Stimulated activated CD8-positive, alpha-beta memory T cell treated with anti-CD3 and anti-CD28 coated beads, Interleukin-7, amount 100 ng/mL, for 1 hour (primary cell): Measurements from ENCODE around the gene IDH3G.
"Not testable (repeated sequence)": the region's sequence is repeated elsewhere in the genome, so short reads cannot be mapped to it uniquely, and the experiment has no call there.

Experiments used
- DNase-seq, 2 donors: peaks; one replicate each; pipeline ENCODE4 v3.0.0-alpha.2; 2020; ENCODE audit warnings: low read depth in 2 of 2

IDH3G gene

GRCh38 chrX:153762626-153763173, 31.5 kb downstream of the IDH3G start:
- no peak for DNase-seq

DNA sequence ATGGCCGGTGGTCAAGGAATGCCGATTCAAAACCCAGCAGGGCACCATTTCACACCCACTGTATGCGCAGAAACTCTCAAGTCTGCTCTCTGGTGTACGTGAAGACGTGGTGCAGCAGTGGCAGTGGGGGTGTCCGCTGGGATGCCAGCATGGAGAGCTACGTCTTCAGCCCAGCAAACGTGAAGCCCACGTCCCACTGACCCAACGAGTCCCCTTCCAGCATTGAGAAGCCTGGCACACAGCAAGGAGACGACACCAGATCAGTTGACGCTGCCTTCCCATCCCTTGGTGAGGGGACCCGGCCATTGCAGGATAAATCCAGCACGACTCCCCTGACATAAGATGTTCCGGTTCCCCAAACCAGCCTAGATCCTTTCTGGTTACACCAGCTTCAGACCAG, 32.3 kb downstream of the IDH3G start:
- no peak for DNase-seq

DNA sequence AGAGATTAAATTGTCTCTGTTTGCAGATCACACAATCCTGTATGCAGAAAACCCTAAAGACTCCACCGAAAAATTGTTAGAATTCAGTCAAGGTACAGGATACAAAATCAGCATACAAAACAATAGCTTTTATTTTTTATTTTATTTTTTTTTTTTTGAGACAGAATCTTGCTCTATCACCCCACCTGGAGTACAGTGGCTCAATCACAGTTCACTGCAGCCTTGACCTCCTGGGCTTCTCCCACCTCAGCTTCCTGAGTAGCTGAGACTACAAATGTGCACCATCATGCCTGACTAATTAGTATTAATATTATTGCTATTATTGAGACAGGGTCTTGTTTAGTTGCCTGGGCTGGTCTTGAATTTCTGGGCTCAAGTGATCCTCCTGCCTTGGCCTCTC, 39.0 kb downstream of the IDH3G start:
- DNase-seq: no peak

DNA sequence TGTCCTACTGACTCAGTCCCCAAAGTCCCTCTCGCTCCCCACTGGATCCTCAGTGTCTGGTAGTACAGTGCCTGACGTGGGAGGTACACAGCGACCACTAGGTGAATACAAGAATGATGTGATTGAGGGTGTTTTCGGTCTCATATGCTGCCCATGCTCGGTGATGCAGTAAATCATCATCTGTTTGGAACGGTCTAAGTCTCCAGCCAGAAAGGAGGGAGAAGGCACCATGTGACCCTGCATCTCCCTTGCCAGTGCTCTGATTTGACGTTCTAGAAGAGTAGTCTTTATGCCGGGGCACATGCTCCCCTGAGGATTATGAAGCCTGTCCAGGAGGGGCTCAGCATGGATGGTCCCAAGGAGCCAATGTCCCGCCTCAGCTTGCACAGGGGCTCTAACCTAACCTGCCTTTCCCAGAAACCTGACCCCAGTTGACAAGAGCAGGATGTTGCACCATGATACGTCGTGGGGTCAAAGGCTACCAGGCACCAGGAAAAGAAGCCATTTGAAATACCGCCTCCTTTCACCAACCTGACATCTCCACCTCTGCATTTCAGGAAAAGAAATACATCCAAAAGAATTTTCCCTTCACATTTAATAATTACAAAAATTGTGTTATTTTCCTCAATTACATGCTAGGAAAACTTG, 43.9 kb downstream of the IDH3G start:
- DNase-seq: no peak

DNA sequence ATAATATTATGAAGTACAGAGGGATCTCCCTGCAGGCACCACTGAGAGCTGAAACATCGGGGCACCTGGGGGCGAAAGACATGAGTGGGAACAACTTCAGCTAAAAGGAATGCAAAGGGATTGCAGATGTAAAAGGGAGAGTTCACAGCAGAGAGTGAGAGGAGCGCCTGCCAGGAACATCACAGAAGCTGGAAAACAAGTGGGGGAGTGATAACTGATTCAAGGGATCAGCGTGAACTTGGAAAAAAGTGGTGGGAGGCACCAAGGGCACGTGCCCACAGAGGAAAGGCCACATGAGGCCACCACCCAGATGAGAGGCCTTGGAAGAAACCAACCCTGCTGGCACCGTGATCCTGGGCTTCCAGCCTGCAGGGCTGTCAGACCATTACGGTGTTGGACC, 45.2 kb downstream of the IDH3G start:
- not testable (repeated sequence) for DNase-seq

GRCh38 chrX:153746991-153747390, 47.2 kb downstream of the IDH3G start:
- DNase-seq: not testable (repeated sequence)

DNA sequence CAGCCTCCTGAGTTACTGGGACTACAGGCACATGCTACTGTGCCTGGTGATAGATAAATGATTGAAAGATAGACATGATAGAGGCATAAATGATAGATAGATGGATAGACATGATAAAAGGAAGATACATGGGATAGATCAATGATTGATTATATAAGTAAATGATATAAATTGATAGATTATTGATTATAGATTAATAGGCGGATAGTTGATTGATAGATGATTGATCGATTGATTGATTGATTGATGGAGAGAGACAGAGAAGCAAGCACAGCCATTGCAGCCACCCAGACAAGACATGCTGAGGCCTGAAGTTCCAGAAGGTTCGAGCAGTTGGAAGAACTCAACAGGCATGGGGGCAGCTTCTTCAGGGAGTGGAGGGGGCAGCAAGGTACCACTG, 47.8 kb downstream of the IDH3G start:
- DNase-seq: no peak

- DNase-seq: not testable (repeated sequence)
These were observed 49.1 kb downstream of the IDH3G start for GRCh38 chrX:153745067-153745433.

GRCh38 chrX:153744210-153745066, 49.7 kb downstream of the IDH3G start:
- no peak for DNase-seq

- not testable (repeated sequence) for DNase-seq
These were observed 50.5 kb downstream of the IDH3G start for GRCh38 chrX:153743468-153744209.

DNA sequence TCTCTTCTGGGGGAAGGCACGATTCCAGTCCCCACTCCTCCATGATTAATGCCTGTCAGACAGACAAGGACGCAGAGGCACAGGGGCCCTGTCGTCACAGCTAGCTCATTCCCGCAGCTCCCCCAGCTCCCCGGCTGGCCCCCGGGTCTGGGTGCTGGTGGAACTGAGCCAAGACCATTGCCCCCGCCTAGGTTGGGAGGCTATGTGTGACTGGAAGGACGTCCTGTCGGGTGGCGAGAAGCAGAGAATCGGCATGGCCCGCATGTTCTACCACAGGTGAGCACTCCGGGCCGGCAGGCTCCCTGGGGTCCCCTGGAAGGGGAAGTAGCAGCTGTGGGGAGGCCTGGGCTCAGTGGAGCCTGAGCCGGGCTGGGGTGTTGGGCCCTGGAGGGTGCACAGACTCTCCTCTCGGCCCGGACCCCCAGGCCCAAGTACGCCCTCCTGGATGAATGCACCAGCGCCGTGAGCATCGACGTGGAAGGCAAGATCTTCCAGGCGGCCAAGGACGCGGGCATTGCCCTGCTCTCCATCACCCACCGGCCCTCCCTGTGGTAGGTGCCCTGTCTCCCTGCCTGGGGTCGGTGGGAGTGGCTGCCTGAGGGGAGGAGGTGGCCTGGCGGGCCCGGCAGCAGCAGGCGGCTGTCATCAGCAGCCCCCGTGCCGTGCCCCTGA, 51.2 kb downstream of the IDH3G start:
- DNase-seq: not testable (repeated sequence)

DNA sequence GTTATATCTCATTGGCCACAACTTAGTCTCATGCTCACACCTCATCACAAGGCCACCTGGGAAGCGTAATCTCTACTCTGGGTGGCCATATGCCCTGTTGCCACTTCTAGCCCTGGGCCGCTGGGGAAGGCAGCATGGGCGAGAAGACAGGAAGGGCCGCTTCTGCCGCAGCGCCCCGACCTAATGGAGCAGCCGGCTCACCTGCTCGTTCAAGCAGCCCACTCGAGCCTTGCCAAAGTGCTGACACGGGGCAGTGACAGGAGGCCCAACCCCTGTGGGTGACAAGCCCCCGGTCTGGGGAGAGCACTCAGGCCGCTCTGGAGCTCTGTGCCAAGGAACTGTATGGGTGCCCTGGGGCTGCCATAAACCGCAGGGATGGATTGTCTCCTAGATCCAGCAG, 52.1 kb downstream of the IDH3G start:
- not testable (repeated sequence) for DNase-seq

- DNase-seq: no peak
These were observed 52.7 kb downstream of the IDH3G start for GRCh38 chrX:153741446-153741845.

GRCh38 chrX:153740631-153741222, 53.4 kb downstream of the IDH3G start:
- DNase-seq: no peak

- DNase-seq: no peak
These were observed 54.3 kb downstream of the IDH3G start for GRCh38 chrX:153739754-153740486.

- no peak for DNase-seq
These were observed 56.0 kb downstream of the IDH3G start for GRCh38 chrX:153738056-153738605.

DNA sequence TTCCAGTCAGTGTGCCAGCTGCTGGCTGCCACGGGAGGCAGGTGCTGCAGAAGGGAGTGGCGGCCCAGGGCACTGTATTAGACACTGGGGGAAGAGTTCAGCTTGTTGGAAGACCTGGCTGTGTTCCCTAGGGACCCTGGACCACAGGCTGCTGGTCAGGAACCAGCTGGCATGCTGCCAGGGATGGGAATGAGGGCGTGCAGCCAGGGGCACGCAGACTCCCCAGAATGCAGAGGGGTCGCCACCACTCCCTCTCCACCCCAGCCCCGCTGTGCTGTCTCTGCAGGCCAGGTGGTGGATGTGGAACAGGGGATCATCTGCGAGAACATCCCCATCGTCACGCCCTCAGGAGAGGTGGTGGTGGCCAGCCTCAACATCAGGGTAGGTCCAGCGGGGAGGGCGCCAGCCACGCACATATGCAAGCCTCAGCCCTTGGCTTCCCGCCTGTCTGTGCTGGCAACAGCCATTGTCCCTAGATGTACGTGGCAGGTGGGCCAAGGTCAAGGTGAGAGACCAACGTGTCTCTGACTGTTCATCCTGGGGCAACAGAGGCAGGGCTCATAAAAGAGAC, 57.2 kb downstream of the IDH3G start:
- DNase-seq: no peak

- no peak for DNase-seq
These were observed 57.9 kb downstream of the IDH3G start for GRCh38 chrX:153736071-153736820.
